GM12875 (cell line): ENCODE results near the gene S1PR3.

Experiments used
- H3K4me3 ChIP-seq: one replicate; pipeline ENCODE4 v1.5.1; 2011; ENCODE audit warnings: low read depth, low read length, control low read depth
- CTCF ChIP-seq: IDR thresholded peaks from 2 replicates; pipeline ENCODE4 v1.5.1; 2011; ENCODE audit warnings: low read depth, mild to moderate bottlenecking, control low read depth, inconsistent platforms, low read length, moderate library complexity, borderline replicate concordance; ENCODE audit not compliant: insufficient read depth

Gene S1PR3

GRCh38 chr9:89025553-89025952 lies 34.3 kb downstream of the S1PR3 start:
- H3K4me3 ChIP-seq: no peak overlapping the region
- no peak for TF ChIP-seq CTCF

- TF ChIP-seq CTCF: no peak
These were observed 35.6 kb downstream of the S1PR3 start for GRCh38 chr9:89026876-89027275.

GRCh38 chr9:89029788-89030187 lies 38.5 kb downstream of the S1PR3 start:
- no peak overlapping the region for H3K4me3 ChIP-seq
- no peak for TF ChIP-seq CTCF

More at GRCh38 chr9:89026876-89027275, 35.6 kb downstream of the S1PR3 start:
- H3K4me3 ChIP-seq: no peak overlapping the region

GRCh38 chr9:89032173-89032572 lies 40.9 kb downstream of the S1PR3 start:
- H3K4me3 ChIP-seq: no peak overlapping the region
- TF ChIP-seq CTCF: no peak

- no peak overlapping the region for H3K4me3 ChIP-seq
- TF ChIP-seq CTCF: no peak
These were observed 41.4 kb downstream of the S1PR3 start for GRCh38 chr9:89032661-89033060.

GRCh38 chr9:89036383-89036782 lies 45.1 kb downstream of the S1PR3 start:
- TF ChIP-seq CTCF: no peak
- no peak overlapping the region for H3K4me3 ChIP-seq

- no peak overlapping the region for H3K4me3 ChIP-seq
- TF ChIP-seq CTCF: no peak
These were observed 45.6 kb downstream of the S1PR3 start for GRCh38 chr9:89036891-89037290.
